NAMALWA (cell line): ENCODE measurements around the gene KRT16.
"Not testable (repeated sequence)": the region's sequence is repeated elsewhere in the genome, so short reads cannot be mapped to it uniquely, and the experiment has no call there.

Experiments used
- DNase-seq: peaks from one replicate; pipeline ENCODE4 v3.0.0-alpha.2; 2015; ENCODE audit warnings: low spot score

The KRT16 gene

DNA sequence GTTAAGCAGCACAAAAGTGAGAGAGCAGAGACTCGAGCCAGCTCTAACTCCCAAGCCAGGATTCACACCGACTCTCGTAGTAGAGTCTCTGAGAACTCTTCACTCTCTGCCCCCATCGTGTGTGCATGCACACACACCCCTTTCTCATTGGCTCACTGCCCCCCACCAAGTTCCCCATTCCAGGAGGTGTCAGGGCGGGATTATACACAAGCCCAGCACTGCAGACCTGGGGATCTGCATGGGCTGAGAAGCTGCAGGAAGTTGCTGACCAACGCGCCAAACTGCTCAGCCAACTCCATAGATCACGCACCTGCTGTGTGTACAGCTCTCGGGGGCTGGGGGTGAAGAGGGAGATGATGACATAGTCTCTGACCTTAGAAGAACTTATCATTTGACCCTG is 2.2 kb upstream of the KRT16 start:
- not testable (repeated sequence) for DNase-seq

GRCh38 chr17:41614098-41614497 is 1.5 kb upstream of the KRT16 start:
- DNase-seq: no peak

DNA sequence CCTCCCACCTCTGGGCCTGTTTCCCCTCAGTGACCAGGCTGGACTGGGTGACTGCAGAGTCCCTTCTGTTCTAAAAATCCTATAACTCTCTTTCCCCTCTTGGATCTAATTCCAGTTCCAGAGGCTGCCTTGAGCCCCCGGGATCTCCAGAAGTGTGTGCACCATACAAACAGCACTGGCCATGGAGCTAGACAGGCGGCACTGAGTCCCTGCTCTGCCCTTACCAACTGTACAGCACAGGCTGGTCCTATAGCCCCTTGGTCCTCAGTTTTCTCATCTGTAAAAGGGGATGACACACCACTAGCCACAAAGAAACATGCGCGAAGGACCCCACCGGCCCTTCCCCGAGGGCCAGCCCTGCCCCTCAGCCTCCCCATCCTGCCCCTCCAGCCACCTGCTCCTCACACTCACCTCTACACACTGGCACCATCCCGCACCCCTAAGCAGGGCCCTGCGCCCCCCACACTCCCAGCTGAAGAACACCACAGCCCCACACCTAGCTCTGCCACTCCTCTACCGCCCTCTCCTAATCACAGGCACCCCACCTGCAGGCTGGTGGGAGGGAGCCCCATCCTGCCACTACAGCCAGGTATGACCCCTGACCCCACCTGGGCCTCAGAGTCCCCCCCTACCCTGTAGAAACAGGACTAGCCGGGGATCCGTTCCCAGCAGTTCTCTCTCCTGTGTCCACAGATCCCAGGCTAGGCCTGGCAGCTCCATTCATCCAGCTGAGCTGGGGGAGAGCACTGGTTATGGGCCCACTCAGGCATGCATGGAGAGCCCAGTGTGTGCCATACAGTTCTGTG is 913 bp upstream of the KRT16 start:
- DNase-seq: no peak

GRCh38 chr17:41610965-41611640 is 1.5 kb downstream of the KRT16 start:
- DNase-seq: no peak

GRCh38 chr17:41610061-41610517 is 2.5 kb downstream of the KRT16 start:
- DNase-seq: not testable (repeated sequence)

DNA sequence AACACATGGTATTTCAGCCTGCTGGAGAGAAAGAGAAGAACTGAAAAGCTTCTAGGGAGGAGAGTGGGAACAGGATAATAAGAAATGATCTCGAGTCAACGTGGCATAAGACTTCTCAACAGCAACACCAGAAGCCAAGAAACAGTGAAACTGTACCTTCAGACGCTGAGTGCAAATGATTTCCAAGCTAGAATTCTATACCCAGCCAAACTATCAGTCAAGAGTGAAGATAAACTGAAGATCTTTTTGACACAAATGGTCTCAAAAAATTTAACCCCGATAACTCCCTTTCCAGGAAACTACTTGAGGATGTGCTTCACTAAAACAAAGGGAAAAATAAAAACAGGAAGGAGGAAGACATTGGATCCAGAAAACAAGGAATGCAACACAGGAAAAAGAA is 5.6 kb downstream of the KRT16 start:
- not testable (repeated sequence) for DNase-seq

DNA sequence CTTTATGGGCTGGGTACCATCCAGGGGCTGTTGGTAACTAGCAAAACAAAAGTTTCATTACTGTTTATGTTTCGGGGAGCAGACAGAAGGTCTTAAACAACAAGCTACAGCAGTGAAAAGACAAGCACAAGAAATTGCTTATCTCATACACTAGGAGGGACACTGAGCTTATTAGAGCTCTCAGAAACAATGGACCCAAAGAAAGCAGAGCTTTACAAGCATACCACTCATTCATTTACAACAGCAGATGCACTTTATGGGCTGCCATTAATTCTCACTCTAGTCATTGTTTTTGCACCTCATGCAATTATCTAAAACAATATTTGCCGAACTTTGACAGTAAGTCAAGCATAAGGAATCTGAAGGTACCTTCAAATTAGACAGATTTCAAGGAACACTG is 10.0 kb downstream of the KRT16 start:
- DNase-seq: no peak

DNA sequence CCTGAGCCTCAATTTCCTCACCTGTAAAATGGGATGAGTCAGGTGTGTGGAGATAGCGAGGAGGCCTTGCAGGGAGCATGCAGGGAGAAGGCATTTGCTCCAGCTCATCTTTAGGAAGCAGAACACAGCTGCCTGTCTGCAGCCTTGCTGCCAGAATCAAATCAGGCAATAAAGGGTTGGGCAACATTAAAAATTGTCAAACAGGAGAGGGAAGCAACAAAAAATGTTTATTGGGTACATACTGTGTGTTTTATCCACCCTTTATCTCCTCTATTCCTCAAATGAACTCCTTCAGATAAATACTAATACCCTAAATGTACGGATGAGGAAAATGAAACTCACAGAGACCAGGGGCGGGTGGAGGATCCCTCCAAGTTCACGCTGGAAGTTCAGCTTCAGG is 12.2 kb downstream of the KRT16 start:
- DNase-seq: no peak

GRCh38 chr17:41599680-41600079 is 12.9 kb downstream of the KRT16 start:
- DNase-seq: no peak

DNA sequence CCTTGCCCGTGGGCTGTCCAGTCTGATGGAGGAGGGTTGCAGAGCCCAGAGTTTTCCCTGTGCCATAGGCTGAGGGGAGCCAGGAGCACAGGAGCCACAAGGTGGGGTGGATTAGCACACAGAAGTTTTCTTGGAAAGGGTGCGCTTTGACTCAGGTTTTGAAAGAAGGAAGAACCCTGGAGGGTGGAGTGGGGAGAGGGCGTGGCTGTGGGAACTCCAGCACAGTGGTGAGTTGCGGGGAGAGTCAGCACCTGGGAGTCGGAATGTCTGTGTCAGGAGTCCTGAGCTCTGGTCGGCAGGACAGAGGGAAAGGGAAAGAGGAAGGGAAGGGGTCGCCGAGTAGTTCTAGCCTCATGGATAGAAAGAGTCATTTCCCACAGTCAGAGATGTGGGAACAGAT is 17.0 kb downstream of the KRT16 start:
- no peak for DNase-seq

- DNase-seq: no peak
Measured at GRCh38 chr17:41594363-41594915, 18.1 kb downstream of the KRT16 start.

GRCh38 chr17:41593306-41593981 is 19.1 kb downstream of the KRT16 start:
- no peak for DNase-seq

DNA sequence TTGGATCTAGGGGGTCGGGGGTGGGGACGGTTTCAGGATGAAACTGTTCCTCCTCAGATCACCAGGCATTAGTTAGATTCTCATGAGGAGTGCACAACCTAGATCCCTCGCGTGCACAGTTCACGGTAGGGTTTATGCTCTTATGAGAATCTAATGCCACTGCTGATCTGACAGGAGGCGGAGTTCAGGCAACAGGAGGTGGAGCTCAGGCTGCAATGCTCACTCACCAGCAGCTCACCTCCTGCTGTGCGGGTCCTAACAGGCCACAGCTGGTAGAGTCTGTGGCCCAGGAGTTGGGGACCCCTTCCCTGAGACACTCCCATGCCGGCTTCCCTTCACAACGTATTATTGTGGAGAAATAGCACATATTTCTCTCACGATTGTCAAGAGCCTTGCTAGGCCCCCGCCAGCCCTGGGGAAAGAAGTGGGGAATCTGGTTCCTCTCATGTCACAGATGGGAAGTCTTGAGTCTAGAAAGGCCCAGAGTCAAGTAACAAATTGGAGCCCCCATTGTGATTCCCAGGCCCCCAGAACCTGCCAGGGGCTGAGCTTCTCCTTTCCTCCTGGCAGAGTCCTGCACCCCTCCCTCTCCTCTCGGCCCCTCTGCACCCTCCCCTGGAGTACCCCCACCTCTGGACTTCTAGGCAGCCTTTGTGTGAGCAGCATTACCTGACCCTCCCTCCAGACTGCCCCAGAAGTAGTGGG is 19.8 kb downstream of the KRT16 start:
- DNase-seq: no peak

DNA sequence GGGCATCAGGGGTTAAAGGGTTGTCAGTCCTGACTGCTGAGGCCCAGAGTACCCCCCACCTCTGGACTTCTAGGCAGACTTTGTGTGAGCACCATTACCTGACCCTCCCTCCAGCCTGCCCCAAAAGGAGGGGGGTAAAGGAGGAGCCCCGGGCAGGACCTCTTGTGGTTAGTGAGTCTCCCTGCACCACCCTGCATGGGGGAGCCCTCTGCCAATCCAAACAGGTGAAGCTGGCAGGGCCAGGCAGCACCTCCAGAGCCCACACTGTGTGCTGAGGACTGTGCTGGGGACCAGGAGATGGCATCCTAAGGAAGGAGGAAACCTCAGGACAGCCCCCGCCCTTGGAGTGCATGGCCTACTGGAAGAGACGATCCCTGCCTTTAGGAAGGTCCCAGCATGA is 23.3 kb downstream of the KRT16 start:
- no peak for DNase-seq

- no peak for DNase-seq
Measured at GRCh38 chr17:41588126-41588810, 24.3 kb downstream of the KRT16 start.

DNA sequence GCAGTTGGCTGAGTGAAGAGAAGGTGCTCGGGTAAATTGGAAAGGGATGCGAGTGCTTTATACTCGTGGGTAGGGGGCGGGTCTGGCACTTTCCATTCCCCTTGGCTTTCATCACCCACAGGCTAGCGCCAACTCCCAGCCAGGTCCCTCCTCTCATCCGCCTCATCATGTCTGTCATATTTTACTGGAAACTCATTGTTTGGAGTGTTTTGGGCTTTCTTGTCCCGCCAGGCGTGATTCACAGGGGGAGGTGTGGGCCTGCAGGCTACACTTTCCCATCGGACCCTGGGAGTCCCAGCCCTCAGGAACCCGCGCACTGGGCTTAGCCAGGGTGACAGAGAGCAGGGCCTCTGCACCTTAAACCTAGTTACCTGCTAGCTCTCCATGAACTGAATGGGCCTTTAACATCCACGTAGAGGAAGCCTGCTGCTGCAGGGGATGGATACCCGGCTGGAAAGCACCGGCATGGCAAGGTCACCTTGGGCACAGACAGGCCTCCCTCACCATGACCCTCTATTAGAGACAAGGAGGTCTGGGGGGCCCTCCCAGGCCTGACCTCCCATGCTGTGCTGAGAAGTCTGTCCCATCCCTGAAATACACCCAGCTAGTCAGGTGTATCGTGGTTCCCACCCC is 25.6 kb downstream of the KRT16 start, which contains the start of gene KRT14:
KRT14 (minus strand) TSS at position 33 of the 633 bp plus-strand sequence. CDS start 61 bp downstream, outside the sequence.
- no peak for DNase-seq

- DNase-seq: no peak
Measured at GRCh38 chr17:41585301-41586056, 27.1 kb downstream of the KRT16 start.

- DNase-seq: not testable (repeated sequence)
Measured at GRCh38 chr17:41584331-41584927, 28.1 kb downstream of the KRT16 start.
